Upper lobe of left lung (tissue), 6 donors: ENCODE results near the gene MXRA8. TPM values are rescaled to one million over a fixed set of nuclear protein-coding genes. Genes with fewer than 3 reads are reported as not detected.
A peak's percentile ranks its signal among the peaks of the same experiment; 100 is the strongest.

Experiments
- ATAC-seq, 2 donors: fragments of 200-7000 bp; cut with Tn5 transposase; one replicate each; pipeline ENCODE4 v1.9.1; 2022; ENCODE audit warnings: mild to moderate bottlenecking in 2 of 2, moderate library complexity in 2 of 2; ENCODE audit not compliant: low FRiP score in 2 of 2
- DNase-seq, 2 donors: peaks; one replicate each; pipeline ENCODE4 v3.0.0-alpha.2; 2019 to 2020
- H3K27ac ChIP-seq, 4 donors: fragments of 200-600 bp; sonication (generic); one replicate each; pipeline ENCODE4 v1.5.1; 2016 to 2019
- H3K27me3 ChIP-seq, 4 donors: fragments of 200-600 bp; sonication (generic); one replicate each; pipeline ENCODE4 v1.5.1; 2017 to 2019
- H3K36me3 ChIP-seq, 4 donors: fragments of 200-600 bp; sonication (generic); one replicate each; pipeline ENCODE4 v1.5.1; 2016 to 2019
- H3K4me1 ChIP-seq, 4 donors: fragments of 200-600 bp; sonication (generic); one replicate each; pipeline ENCODE4 v1.5.1; 2018 to 2019
- H3K4me3 ChIP-seq, 4 donors: fragments of 200-600 bp; sonication (generic); one replicate each; pipeline ENCODE4 v1.5.1; 2017 to 2019; ENCODE audit warnings: mild to moderate bottlenecking in 2 of 4, moderate library complexity in 1 of 4
- H3K9me3 ChIP-seq, 4 donors: fragments of 200-600 bp; sonication (generic); one replicate each; pipeline ENCODE4 v1.5.1; 2018 to 2019
- EP300 ChIP-seq, 4 donors: sonication (generic); formaldehyde crosslinking; IDR thresholded peaks; one replicate each; pipeline ENCODE4 v1.5.1; 2017; ENCODE audit warnings: antibody characterized with exemption in 4 of 4, control low read depth in 2 of 4
- POLR2A ChIP-seq, 4 donors: fragments of 450-650 bp; IDR thresholded peaks; one replicate each; pipeline ENCODE4 v1.5.1; 2016 to 2017; ENCODE audit warnings: antibody characterized with exemption in 4 of 4, mild to moderate bottlenecking in 2 of 4
- POLR2AphosphoS5 ChIP-seq, 2 donors: sonication (generic); formaldehyde crosslinking; IDR thresholded peaks; one replicate each; pipeline ENCODE4 v1.5.1; 2017; ENCODE audit warnings: antibody characterized with exemption in 2 of 2
- WGBS, 2 donors: methylation state at CpG; one replicate each; pipeline ENCODE4 v1.1.5; 2017 to 2018; 5-methylcytosine and 5-hydroxymethylcytosine counted together
- total RNA-seq, 6 donors: library from RNA; depleted of rRNA in 4 of 6; stranded (reverse); fragments of >200 nt in 4 of 6; gene quantifications; one replicate each; pipeline versions ENCODE4 v1.1.0 to v1.2.1, GENCODE V29; 2016 to 2021
- TF ChIP-seq, protein P1 (sequence below), 6 experiments: fragments of 450-650 bp in 4 of 6; fragments of 200-600 bp in 2 of 6; sonication (generic) in 2 of 6; IDR thresholded peaks; one replicate each; pipeline ENCODE4 v1.5.1; 2016 to 2019; ENCODE audit warnings: antibody characterized with exemption in 6 of 6
- donor health status: DM: no; HTN: no; CAD: no; lungs with moderate emphysema.
- donor health status: DM: no; HTN: yes; CAD: no; lungs with severe emphysema.

Gene MXRA8
- total RNA-seq, 6 donors from 2014 or later: 23.9 to 137 (median 63.4) TPM

- Histone ChIP-seq H3K4me1 (peaks cover 24 to 47% (median 27%) of the 10 kb centered on the region in 4 donors), H3K27me3 (no peaks in the 10 kb centered on the region), H3K27ac (peak overlapping the region in 3 of 4 donors; percentile 90 to 93 (median 93)), H3K9me3 (no peaks in the 10 kb centered on the region), H3K36me3 (peaks cover 30 to 70% (median 57%) of the 10 kb centered on the region in 4 donors), H3K4me3 (peak overlapping the region; percentile 96 to 100 (median 99))
- WGBS, 2 donors: 47 to 59% methylated on average over 18 to 19 of the region's 19 CpGs
- ATAC-seq (no peak), DNase-seq (peak in 1 of 2 donors; percentile 45)
- no peak for TF ChIP-seq POLR2A (IDR thresholded peaks at IDR 0.05)
- TF ChIP-seq, protein P1, sequence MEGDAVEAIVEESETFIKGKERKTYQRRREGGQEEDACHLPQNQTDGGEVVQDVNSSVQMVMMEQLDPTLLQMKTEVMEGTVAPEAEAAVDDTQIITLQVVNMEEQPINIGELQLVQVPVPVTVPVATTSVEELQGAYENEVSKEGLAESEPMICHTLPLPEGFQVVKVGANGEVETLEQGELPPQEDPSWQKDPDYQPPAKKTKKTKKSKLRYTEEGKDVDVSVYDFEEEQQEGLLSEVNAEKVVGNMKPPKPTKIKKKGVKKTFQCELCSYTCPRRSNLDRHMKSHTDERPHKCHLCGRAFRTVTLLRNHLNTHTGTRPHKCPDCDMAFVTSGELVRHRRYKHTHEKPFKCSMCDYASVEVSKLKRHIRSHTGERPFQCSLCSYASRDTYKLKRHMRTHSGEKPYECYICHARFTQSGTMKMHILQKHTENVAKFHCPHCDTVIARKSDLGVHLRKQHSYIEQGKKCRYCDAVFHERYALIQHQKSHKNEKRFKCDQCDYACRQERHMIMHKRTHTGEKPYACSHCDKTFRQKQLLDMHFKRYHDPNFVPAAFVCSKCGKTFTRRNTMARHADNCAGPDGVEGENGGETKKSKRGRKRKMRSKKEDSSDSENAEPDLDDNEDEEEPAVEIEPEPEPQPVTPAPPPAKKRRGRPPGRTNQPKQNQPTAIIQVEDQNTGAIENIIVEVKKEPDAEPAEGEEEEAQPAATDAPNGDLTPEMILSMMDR (IDR thresholded peaks at IDR 0.05): no peak
- no peak for TF ChIP-seq POLR2AphosphoS5 (IDR thresholded peaks at IDR 0.05)
- TF ChIP-seq EP300 (IDR thresholded peaks at IDR 0.05): no peak
Measured at GRCh38 chr1:1397839-1398523, 39.6 kb upstream of the MXRA8 start.

DNA sequence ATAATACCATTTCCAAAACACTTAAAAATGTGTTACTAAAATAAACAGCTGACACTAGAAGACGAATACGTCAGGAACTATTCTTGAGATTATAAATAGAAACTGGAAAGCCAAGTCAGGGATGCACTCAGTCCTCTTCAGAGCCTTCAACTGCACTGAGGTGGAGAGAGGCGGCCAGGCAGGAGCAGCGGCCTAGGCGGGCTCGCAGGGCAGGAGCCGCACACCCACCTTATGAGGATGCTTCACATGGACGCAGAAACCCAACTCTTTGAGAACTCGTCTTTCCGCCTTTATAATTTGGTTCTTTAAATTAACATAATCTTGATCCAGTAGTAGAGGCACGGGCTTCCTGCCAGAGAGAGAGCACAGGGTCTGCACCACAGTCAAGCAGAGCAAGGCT lies 36.8 kb upstream of the MXRA8 start:
- WGBS, 2 donors: 88 to 92% methylated on average over 11 of the region's 11 CpGs
- Histone ChIP-seq H3K9me3 (no peaks in the 10 kb centered on the region), H3K27ac (no peak overlapping the region), H3K4me1 (peaks cover 19 to 54% (median 22%) of the 10 kb centered on the region in 4 donors), H3K36me3 (peaks cover 53 to 74% (median 65%) of the 10 kb centered on the region in 4 donors), H3K4me3 (no peak overlapping the region), H3K27me3 (no peaks in the 10 kb centered on the region)
- ATAC-seq (no peak), DNase-seq (no peak)
- no peak for TF ChIP-seq POLR2A (IDR thresholded peaks at IDR 0.05)

DNA sequence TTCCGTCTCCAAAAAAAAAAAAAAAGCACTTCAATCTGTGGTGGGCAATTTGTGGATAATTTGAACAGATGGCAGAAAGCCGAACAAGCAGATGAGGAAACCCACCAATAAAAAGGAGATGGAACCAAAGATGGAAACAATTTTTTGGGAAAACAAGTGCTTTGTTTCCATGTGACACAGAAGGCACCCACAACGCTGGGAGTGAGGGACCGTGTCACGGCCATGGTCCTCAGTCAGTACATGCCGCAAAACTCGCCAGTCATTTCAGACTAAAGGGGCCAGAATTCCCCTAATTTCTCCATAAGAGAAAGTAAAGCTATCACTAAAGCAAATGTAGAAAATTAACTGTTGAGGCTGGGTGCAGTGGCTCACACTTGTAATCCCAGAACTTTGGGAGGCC lies 35.8 kb upstream of the MXRA8 start:
- no peak for ATAC-seq
- H3K9me3 ChIP-seq: no peaks in the 10 kb centered on the region
- WGBS, 2 donors: 96 to 97% methylated on average over 7 of the region's 7 CpGs
- no peak for DNase-seq
- H3K36me3 ChIP-seq: peaks cover 64 to 84% (median 76%) of the 10 kb centered on the region in 4 donors
- peaks cover 21 to 54% (median 25%) of the 10 kb centered on the region in 4 donors for H3K4me1 ChIP-seq
- no peaks in the 10 kb centered on the region for H3K27me3 ChIP-seq
- no peak overlapping the region for H3K4me3 ChIP-seq
- no peak for TF ChIP-seq POLR2A (IDR thresholded peaks at IDR 0.05)
- no peak for TF ChIP-seq POLR2AphosphoS5 (IDR thresholded peaks at IDR 0.05)
- no peak for TF ChIP-seq EP300 (IDR thresholded peaks at IDR 0.05)
- TF ChIP-seq, protein P1 (IDR thresholded peaks at IDR 0.05): no peak
- H3K27ac ChIP-seq: no peak overlapping the region

DNA sequence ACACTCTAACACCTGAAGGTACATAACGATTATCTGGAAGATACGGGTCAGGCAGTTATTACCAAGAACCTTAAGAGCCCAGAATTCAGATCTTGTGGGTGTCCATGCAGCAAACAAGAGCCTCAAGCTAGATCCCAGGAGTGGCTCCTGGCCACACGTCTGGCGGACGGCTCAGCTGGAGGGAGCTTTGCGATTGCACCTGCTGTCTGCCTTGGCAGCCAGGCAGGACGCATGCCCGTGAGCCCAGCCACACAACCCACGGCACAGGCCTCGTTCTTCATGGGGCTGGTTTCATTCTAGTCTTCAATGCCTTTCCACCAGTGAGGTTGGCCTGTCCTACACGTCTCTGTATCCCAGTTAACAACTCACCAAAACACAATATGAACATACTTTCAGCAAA lies 35.1 kb upstream of the MXRA8 start:
- no peaks in the 10 kb centered on the region for H3K27me3 ChIP-seq
- DNase-seq (no peak), ATAC-seq (no peak)
- H3K9me3 ChIP-seq: no peaks in the 10 kb centered on the region
- TF ChIP-seq POLR2AphosphoS5 (IDR thresholded peaks at IDR 0.05) (no peak), EP300 (IDR thresholded peaks at IDR 0.05) (no peak)
- peaks cover 70 to 91% (median 83%) of the 10 kb centered on the region in 4 donors for H3K36me3 ChIP-seq
- WGBS, 2 donors: 96 to 98% methylated on average over 6 to 11 of the region's 11 CpGs
- H3K4me1 ChIP-seq: peaks cover 21 to 51% (median 24%) of the 10 kb centered on the region in 4 donors
- peak overlapping the region in 1 of 4 donors; percentile 40 for H3K27ac ChIP-seq
- no peak overlapping the region for H3K4me3 ChIP-seq

DNA sequence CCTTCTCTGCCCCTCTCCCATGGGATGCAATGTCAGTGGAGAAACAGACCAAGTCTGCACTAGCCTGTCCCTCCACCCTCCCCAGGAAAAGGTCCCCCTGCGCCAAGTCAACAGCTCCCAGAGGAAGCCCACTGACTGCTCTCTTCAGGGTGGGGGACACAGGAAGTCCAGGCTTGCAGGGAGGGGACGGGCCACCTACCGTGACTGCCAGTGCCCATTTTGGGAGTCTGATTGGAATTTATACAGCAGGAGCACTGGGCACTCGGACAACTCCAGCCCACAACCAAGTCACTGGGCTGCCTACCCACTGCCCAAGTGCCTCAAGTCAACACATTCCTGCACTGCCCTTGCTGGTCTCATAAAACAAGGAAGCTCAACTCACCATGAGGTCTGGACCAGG lies 34.7 kb upstream of the MXRA8 start:
- no peak for DNase-seq
- no peak overlapping the region for H3K4me3 ChIP-seq
- H3K9me3 ChIP-seq: no peaks in the 10 kb centered on the region
- no peak for TF ChIP-seq POLR2AphosphoS5 (IDR thresholded peaks at IDR 0.05)
- TF ChIP-seq, protein P1 (IDR thresholded peaks at IDR 0.05): no peak
- no peaks in the 10 kb centered on the region for H3K27me3 ChIP-seq
- no peak for ATAC-seq
- H3K36me3 ChIP-seq: peaks cover 75 to 95% (median 87%) of the 10 kb centered on the region in 4 donors
- peak overlapping the region in 1 of 4 donors; percentile 40 for H3K27ac ChIP-seq
- H3K4me1 ChIP-seq: peaks cover 18 to 47% (median 20%) of the 10 kb centered on the region in 4 donors
- 90% methylated on average over 4 of the region's 4 CpGs; no CpG with 5 or more reads in 1 of the 2 donors for WGBS, 2 donors

DNA sequence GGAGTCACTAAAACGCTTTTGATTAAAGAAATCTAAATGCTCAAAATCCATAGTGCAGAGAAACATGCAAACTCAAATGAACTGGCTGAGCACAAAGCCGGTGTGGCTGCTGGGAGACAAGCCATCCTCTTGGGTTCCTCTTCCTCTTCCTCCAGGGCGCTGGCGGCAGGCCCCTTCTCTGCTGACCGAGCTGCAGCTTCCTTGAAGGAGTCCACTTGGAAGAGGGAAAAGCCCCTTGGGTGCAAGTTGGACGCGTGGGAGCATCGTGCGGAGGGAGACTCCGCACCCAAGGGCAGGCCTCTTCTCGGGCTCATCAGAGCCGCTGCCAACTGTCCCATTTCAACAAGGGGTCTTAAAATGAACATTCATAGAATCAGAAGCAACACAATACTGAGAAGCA lies 32.9 kb upstream of the MXRA8 start:
- TF ChIP-seq EP300 (IDR thresholded peaks at IDR 0.05) (no peak), POLR2A (IDR thresholded peaks at IDR 0.05) (no peak)
- Histone ChIP-seq H3K36me3 (peaks cover 82 to 100% (median 93%) of the 10 kb centered on the region in 4 donors), H3K27me3 (no peaks in the 10 kb centered on the region), H3K4me3 (no peak overlapping the region), H3K9me3 (no peaks in the 10 kb centered on the region), H3K4me1 (peaks cover 9 to 34% (median 12%) of the 10 kb centered on the region in 4 donors), H3K27ac (peak overlapping the region in 1 of 4 donors; percentile 18)
- DNase-seq (no peak), ATAC-seq (no peak)
- 80 to 85% methylated on average over 12 of the region's 12 CpGs for WGBS, 2 donors
